HG03521 (cell line): Measurements from ENCODE around the gene RHOF.

Experiments
- ATAC-seq: cut with Tn5 transposase; IDR thresholded peaks from one replicate; pipeline ENCODE4 v1.9.1; 2021; ENCODE audit warnings: mild to moderate bottlenecking, moderate library complexity; ENCODE audit not compliant: unreplicated experiment

The RHOF gene

GRCh38 chr12:121805171-121806008 is 11.9 kb upstream of the RHOF start:
- ATAC-seq = no peak

GRCh38 chr12:121804417-121805111 is 11.1 kb upstream of the RHOF start:
- ATAC-seq = no peak

- no peak for ATAC-seq
Observed at GRCh38 chr12:121803861-121804416, 10.5 kb upstream of the RHOF start, which contains the start of gene SETD1B. SETD1B (plus strand) TSS chr12:121804009; CDS start chr12:121804738, 729 bp downstream.

DNA sequence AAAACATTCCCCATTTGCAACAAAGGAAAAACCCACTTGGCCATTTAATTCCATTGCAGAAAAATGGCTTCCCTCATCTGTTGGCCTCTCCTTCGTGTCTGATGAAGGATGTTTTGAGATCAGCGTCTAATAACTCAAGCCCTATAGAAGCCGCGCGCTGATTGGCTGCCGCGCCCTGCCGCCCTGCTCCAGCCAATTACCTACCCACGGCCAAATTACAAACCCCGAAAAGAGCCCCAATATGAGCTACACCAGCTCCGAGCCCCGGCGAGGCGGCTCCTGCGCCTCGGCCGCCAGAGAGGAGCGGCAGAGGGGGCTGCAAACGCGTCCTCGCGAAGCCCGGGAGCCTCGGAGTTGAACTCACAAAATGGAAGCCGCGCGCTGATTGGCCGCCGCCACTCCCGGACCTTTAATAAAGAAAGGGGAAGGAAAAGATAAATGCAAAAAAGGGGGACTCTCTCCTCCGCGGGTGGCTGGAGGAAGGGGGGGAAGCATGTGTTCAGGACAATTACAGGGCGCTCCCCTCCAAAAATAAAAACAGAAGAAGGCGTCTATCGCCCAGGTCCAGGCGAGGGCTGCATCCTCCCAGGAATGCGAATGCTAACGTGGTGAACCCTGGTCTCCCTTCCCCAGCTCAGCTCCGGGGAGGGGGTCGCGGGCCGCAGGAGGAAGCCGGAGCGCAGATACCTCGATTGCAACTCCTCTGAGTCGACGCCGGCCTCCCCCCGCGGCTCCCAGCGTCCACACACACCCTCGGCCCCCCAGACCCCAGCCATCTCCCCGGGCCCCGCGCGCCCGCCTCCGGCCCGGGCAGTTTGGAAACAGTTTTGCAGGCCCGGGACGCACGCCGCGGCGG is 9.6 kb upstream of the RHOF start:
- ATAC-seq = peak; percentile 37

GRCh38 chr12:121802485-121802842 is 9.0 kb upstream of the RHOF start:
- ATAC-seq = no peak

GRCh38 chr12:121801595-121802484 is 8.4 kb upstream of the RHOF start:
- ATAC-seq = no peak

- no peak for ATAC-seq
Observed at GRCh38 chr12:121800694-121801594, 7.5 kb upstream of the RHOF start.

GRCh38 chr12:121799842-121800693 is 6.6 kb upstream of the RHOF start:
- ATAC-seq = no peak

GRCh38 chr12:121799156-121799841 is 5.8 kb upstream of the RHOF start:
- ATAC-seq = no peak

GRCh38 chr12:121798787-121799155 is 5.3 kb upstream of the RHOF start:
- no peak for ATAC-seq

- no peak for ATAC-seq
Observed at GRCh38 chr12:121797937-121798786, 4.7 kb upstream of the RHOF start.

- ATAC-seq = no peak
Observed at GRCh38 chr12:121796855-121797751, 3.6 kb upstream of the RHOF start.

DNA sequence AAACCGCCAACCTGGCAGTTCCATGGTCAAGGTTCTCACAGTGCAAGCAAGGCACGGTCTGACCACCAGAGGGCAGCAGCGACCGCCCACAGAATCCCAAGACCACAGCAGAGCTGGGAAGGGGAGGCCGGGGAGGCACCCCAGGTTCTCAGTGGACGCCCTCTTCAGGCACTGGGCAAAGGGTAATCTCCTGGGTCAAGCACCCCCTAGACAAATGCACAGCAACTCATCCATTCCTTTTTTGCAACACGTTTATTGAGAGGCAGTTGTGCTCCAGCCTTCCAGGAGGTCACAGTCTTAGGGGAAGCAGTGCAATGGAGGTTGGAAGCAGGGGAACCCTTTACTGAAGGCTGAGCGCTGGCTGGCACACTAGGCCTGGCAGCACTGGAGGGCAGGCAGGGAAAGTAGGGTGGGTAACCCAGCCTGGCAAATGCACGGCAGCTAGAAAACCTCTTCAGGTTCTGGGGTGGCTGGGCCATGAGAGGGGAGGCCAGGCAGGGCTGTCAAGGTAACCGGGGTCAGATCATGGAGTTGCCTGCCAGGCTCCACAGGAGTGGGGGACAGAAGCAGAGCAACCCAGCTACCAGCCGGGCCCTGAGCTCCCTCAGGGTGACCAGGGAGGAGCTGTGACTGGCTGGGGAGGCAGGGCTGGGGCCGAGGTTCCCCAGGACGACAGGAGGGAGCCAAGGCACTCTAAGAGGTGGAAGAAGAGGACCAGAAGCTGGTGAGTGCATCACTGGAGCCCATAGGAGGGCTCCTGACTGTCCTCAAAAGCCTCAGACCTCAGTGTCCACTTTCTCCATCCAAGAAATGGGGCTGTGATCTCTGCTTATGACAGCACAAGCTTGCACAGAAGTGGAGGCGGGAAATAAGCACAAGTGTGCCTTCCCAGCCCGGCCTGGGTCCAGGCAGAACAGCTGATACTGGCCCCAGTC is 1.8 kb upstream of the RHOF start:
- ATAC-seq = no peak

DNA sequence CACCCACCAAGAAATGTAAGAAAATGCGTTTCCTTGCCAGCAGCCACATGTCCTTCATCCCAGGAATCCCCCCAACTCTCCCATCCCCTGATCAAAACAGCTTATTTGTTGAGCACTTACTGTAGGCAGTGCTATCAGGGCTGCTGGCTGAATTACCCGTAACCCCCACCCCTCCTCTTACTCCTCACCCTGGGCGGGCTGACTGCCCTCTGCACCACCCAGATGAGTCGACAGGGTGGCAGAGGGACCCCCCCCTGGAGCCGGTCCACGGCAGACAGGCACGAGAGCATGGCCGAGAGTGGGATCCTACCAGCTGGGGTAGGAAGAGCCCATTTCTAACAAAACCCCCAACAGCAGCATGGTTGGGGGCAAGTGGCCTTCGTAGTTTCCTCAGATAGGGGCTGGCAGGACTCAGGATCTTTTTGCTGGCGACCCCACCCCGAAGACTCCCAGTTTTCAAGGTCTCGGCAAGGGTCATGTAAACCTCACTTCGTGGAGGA is 1.1 kb upstream of the RHOF start:
- no peak for ATAC-seq
